Uterus (tissue), 2 donors: ENCODE measurements around the gene EVC2.

Source experiments
- CTCF ChIP-seq, 4 experiments: fragments of 200-600 bp in 2 of 4; fragments of 450-650 bp in 2 of 4; sonication (generic) in 2 of 4; IDR thresholded peaks; one replicate each; pipeline ENCODE4 v1.5.1; 2016 to 2019; ENCODE audit warnings: antibody characterized with exemption in 4 of 4, mild to moderate bottlenecking in 2 of 4, moderate library complexity in 1 of 4
- POLR2A ChIP-seq, 2 donors: fragments of 450-650 bp; IDR thresholded peaks; one replicate each; pipeline ENCODE4 v1.6.1; 2016; ENCODE audit warnings: antibody characterized with exemption in 2 of 2, mild to moderate bottlenecking in 1 of 2, moderate library complexity in 1 of 2

- TF ChIP-seq CTCF (IDR thresholded peaks at IDR 0.05) (no peak), POLR2A (IDR thresholded peaks at IDR 0.05) (no peak)
These were observed 176.3 kb downstream of the EVC2 start for GRCh38 chr4:5532100-5532499.
